DOHH2 (cell line): ENCODE results near the gene LRCH1.

ENCODE experiments used
- EZH2phosphoT487 ChIP-seq: fragments of 200-600 bp; sonication (generic); IDR thresholded peaks from 2 replicates; pipeline ENCODE4 v1.6.1; 2017; ENCODE audit warnings: borderline replicate concordance, mild to moderate bottlenecking, antibody characterized with exemption, low read length, moderate library complexity, mixed read lengths
- TF ChIP-seq, protein P1 (sequence below): fragments of 200-600 bp; sonication (generic); IDR thresholded peaks from one replicate; pipeline ENCODE4 v1.5.1; 2014; ENCODE audit warnings: antibody characterized with exemption, mild to moderate bottlenecking, low read depth, low read length; ENCODE audit not compliant: poor library complexity, severe bottlenecking

DNA sequence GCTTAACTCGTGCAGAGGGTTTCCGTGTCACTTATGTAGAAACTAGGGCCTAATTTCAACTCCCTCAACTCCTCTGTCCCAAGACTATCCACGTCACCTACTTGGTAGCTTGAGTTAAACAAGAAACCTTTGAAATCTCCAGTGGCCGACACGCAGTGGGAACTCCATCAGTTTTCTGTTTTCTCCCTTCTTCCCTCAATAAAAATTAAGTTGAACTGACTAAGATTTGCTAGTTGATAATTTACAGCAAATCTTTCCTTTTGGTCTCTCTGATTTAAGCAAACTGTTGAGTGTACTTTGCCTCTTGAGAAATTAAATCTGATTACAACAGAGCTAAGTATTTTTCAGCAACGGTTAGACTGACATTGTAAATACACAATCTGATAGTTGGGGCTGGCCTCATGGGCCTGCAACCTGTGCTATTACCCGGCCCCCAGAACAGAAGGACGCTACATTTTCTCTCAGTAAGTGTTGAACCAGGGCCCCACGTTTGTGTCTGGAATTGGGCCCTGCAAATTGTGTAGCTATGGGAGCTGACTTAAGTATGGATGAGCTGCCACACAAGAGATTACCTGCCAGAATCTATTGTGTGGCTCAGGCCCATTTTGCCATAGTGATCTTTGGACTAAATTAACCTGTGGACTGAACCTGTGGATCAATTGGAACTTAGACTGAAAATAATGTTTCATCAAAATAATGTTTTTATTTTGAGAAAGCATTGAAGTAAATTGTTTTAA is 244.7 kb downstream of the LRCH1 start:
- TF ChIP-seq, protein P1, sequence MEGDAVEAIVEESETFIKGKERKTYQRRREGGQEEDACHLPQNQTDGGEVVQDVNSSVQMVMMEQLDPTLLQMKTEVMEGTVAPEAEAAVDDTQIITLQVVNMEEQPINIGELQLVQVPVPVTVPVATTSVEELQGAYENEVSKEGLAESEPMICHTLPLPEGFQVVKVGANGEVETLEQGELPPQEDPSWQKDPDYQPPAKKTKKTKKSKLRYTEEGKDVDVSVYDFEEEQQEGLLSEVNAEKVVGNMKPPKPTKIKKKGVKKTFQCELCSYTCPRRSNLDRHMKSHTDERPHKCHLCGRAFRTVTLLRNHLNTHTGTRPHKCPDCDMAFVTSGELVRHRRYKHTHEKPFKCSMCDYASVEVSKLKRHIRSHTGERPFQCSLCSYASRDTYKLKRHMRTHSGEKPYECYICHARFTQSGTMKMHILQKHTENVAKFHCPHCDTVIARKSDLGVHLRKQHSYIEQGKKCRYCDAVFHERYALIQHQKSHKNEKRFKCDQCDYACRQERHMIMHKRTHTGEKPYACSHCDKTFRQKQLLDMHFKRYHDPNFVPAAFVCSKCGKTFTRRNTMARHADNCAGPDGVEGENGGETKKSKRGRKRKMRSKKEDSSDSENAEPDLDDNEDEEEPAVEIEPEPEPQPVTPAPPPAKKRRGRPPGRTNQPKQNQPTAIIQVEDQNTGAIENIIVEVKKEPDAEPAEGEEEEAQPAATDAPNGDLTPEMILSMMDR: no peak
- TF ChIP-seq EZH2phosphoT487: no peak
